Lower lobe of right lung (tissue), 2 donors: ENCODE results near the gene TECPR2. TPM values are rescaled to one million over a fixed set of nuclear protein-coding genes. Genes with fewer than 3 reads are reported as not detected.

Experiments
- ATAC-seq, 2 donors: fragments of 200-7000 bp; cut with Tn5 transposase; one replicate each; pipeline ENCODE4 v1.9.1; 2020 to 2022; ENCODE audit warnings: mild to moderate bottlenecking in 2 of 2, moderate library complexity in 2 of 2
- DNase-seq: peaks from one replicate; pipeline ENCODE4 v3.0.0-alpha.2; 2020
- H3K27ac ChIP-seq: fragments of 200-600 bp; one replicate; pipeline ENCODE4 v1.8.0; 2022
- H3K27me3 ChIP-seq: fragments of 200-600 bp; one replicate; pipeline ENCODE4 v1.8.0; 2022; ENCODE audit warnings: low read depth
- H3K36me3 ChIP-seq: fragments of 200-600 bp; one replicate; pipeline ENCODE4 v1.8.0; 2022; ENCODE audit warnings: mild to moderate bottlenecking
- H3K4me1 ChIP-seq: fragments of 200-600 bp; one replicate; pipeline ENCODE4 v1.8.0; 2022
- H3K4me3 ChIP-seq: fragments of 200-600 bp; one replicate; pipeline ENCODE4 v1.8.0; 2022; ENCODE audit warnings: mild to moderate bottlenecking
- H3K9me3 ChIP-seq: fragments of 200-600 bp; one replicate; pipeline ENCODE4 v1.8.0; 2022
- CTCF ChIP-seq: fragments of 200-600 bp; IDR thresholded peaks from one replicate; pipeline ENCODE4 v1.8.0; 2022; ENCODE audit warnings: antibody characterized with exemption, mild to moderate bottlenecking
- intact Hi-C: fragments of 100-400 bp; cut with DNase I; formaldehyde crosslinking; loops from one replicate; pipeline ENCODE4 v1.11.0; 2022
- total RNA-seq: library from RNA; stranded (reverse); fragmentation: NEBNext Ultra II Directional; extraction: Animal tissue kit (Norgen Biotek cat#: 25700); gene quantifications from one replicate; pipeline ENCODE4 v1.2.1, GENCODE V29; 2021
- donor health status: DM: no; HTN: yes; CAD: no; lungs with severe emphysema.

The TECPR2 gene
- total RNA-seq, 1 donor from 2014 or later: 23.2 TPM

- H3K27ac ChIP-seq: no peak overlapping the region
- no peak overlapping the region for H3K4me3 ChIP-seq
- DNase-seq: no peak
- ATAC-seq: no peak
- no peak for TF ChIP-seq CTCF
- H3K36me3 ChIP-seq: peaks cover 60% of the 10 kb centered on the region
- H3K9me3 ChIP-seq: no peaks in the 10 kb centered on the region
- peaks cover 23% of the 10 kb centered on the region for H3K4me1 ChIP-seq
- no peaks in the 10 kb centered on the region for H3K27me3 ChIP-seq
- intact Hi-C loops: no loop called here
These were observed 3.4 kb upstream of the TECPR2 start for GRCh38 chr14:102359341-102359740.

DNA sequence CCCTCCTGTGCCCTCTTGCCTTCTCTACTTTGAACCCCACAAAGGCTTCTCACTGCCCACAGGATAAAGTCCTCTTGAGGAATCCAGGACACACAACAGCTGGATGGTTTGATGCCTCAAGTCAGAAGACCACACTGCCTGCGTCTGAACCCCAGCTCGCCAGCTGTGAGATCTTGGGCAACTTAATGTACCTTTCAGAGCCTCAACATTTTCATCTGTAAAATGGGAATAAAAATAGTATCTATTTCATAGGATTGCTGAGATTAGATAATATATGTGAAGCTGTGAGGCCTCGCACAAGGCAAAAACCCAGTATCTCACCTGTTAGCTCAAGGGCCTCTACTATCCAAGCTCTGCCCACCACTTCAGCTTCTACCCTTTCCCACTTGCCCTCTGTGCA is 2.4 kb upstream of the TECPR2 start:
- Histone ChIP-seq H3K27ac (no peak overlapping the region), H3K27me3 (no peaks in the 10 kb centered on the region), H3K9me3 (no peaks in the 10 kb centered on the region), H3K4me3 (no peak overlapping the region), H3K4me1 (peaks cover 27% of the 10 kb centered on the region), H3K36me3 (peaks cover 49% of the 10 kb centered on the region)
- no peak for DNase-seq
- intact Hi-C loops: no loop called here
- no peak for TF ChIP-seq CTCF
- no peak for ATAC-seq

DNA sequence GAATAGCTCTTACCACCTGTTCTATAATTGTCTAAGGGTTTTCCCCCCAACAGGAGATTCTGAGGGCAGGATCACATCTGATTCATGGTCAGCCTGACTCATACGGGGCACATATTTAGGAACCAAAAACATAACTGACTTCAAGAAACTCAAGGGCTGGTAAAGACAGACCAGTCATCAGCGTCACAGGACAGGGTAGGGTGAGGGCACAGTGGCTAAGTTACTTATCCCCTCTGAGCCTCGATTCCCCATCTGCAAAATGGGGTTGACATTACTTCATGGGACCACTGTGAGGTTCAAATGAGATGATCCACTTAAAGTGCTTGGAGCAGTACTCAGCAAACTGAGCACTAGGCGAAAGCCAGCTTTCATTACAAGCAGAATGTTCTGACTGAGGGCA is 657 bp upstream of the TECPR2 start:
- peak in 1 of 2 donors; percentile 4 for ATAC-seq
- peaks cover 27% of the 10 kb centered on the region for H3K4me1 ChIP-seq
- intact Hi-C loops: no loop called here
- peak overlapping the region; percentile 96 for H3K4me3 ChIP-seq
- DNase-seq: no peak
- peak overlapping the region; percentile 95 for H3K27ac ChIP-seq
- no peaks in the 10 kb centered on the region for H3K27me3 ChIP-seq
- no peaks in the 10 kb centered on the region for H3K9me3 ChIP-seq
- H3K36me3 ChIP-seq: peaks cover 32% of the 10 kb centered on the region
- TF ChIP-seq CTCF: no peak

GRCh38 chr14:102363182-102363943 is 622 bp downstream of the TECPR2 start:
- no peaks in the 10 kb centered on the region for H3K27me3 ChIP-seq
- peak; percentile 73 for DNase-seq
- intact Hi-C loops: no loop called here
- peaks cover 27% of the 10 kb centered on the region for H3K4me1 ChIP-seq
- ATAC-seq: peak; percentile 61 to 66
- TF ChIP-seq CTCF: no peak
- no peaks in the 10 kb centered on the region for H3K9me3 ChIP-seq
- peaks cover 20% of the 10 kb centered on the region for H3K36me3 ChIP-seq
- H3K4me3 ChIP-seq: peak overlapping the region; percentile 96
- H3K27ac ChIP-seq: peak overlapping the region; percentile 95

- H3K27ac ChIP-seq: peak overlapping the region; percentile 64
- H3K4me3 ChIP-seq: no peak overlapping the region
- peak; percentile 78 to 81 for ATAC-seq
These were observed 7.6 kb downstream of the TECPR2 start for GRCh38 chr14:102370305-102370809.

More at GRCh38 chr14:102370305-102370809, 7.6 kb downstream of the TECPR2 start:
- intact Hi-C loops: no loop called here
- TF ChIP-seq CTCF: no peak
- Histone ChIP-seq H3K36me3 (peaks cover 6% of the 10 kb centered on the region), H3K27me3 (no peaks in the 10 kb centered on the region), H3K9me3 (no peaks in the 10 kb centered on the region), H3K4me1 (peaks cover 12% of the 10 kb centered on the region)
- peak; percentile 53 for DNase-seq
